GM12892 (cell line): ENCODE data around the gene RMND1.

ENCODE experiments used
- POLR2A ChIP-seq: IDR thresholded peaks from 2 replicates; pipeline ENCODE4 v1.6.1; 2011; ENCODE audit warnings: low read depth, low read length, control low read depth
- POLR2AphosphoS5 ChIP-seq: IDR thresholded peaks from 2 replicates; pipeline ENCODE4 v1.6.1; 2011; ENCODE audit warnings: low read depth, low read length, control low read depth
- TAF1 ChIP-seq: IDR thresholded peaks from 2 replicates; pipeline ENCODE4 v1.6.1; 2011; ENCODE audit warnings: low read depth, mild to moderate bottlenecking, control low read depth, low read length, borderline replicate concordance

DNA sequence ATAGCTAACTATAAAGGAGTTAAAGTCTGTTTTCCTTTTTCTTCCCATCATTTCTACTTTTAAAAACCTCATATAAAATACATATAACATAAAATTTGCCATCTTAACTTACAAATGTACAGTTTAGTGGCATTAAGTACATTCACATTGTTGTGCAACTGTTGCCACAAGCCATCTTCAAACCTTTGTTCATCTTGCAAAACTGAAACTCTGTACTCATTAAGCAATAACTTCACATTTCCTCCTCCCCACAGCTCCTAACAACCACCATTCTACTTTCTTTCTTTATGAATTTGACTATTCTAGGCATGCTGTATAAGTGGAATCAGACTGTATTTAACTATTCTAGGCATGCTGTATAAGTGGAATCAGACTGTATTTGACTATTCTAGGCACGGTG is 46.4 kb upstream of the RMND1 start:
- no peak for TF ChIP-seq POLR2A
- no peak for TF ChIP-seq TAF1
- TF ChIP-seq POLR2AphosphoS5: no peak
